Femur (tissue), 1 donor: ENCODE measurements around the gene USP6NL.
A peak's percentile ranks its signal among the peaks of the same experiment; 100 is the strongest.
"Not testable (repeated sequence)": the region's sequence is repeated elsewhere in the genome, so short reads cannot be mapped to it uniquely, and the experiment has no call there.

Experiments
- DNase-seq: peaks from one replicate; pipeline ENCODE4 v3.0.0-alpha.2; 2017

USP6NL gene

GRCh38 chr10:11441151-11441535, 170.3 kb downstream of the USP6NL start:
- DNase-seq, result no peak

GRCh38 chr10:11440250-11441150, 170.9 kb downstream of the USP6NL start:
- DNase-seq, result no peak

- DNase-seq, result no peak
These were observed 171.9 kb downstream of the USP6NL start for GRCh38 chr10:11439523-11440053.

GRCh38 chr10:11437391-11438142, 173.9 kb downstream of the USP6NL start:
- DNase-seq, result peak; percentile 61

- not testable (repeated sequence) for DNase-seq
These were observed 175.0 kb downstream of the USP6NL start for GRCh38 chr10:11436445-11436844.

GRCh38 chr10:11435581-11435981, 175.9 kb downstream of the USP6NL start:
- DNase-seq, result no peak

GRCh38 chr10:11434324-11434723, 177.1 kb downstream of the USP6NL start:
- DNase-seq, result no peak

GRCh38 chr10:11433657-11434056, 177.8 kb downstream of the USP6NL start:
- no peak for DNase-seq

- no peak for DNase-seq
These were observed 180.3 kb downstream of the USP6NL start for GRCh38 chr10:11431216-11431555.

GRCh38 chr10:11430421-11431215, 180.8 kb downstream of the USP6NL start:
- no peak for DNase-seq

- DNase-seq, result no peak
These were observed 181.9 kb downstream of the USP6NL start for GRCh38 chr10:11429439-11430052.

- no peak for DNase-seq
These were observed 185.8 kb downstream of the USP6NL start for GRCh38 chr10:11425676-11426075.

GRCh38 chr10:11425296-11425610, 186.2 kb downstream of the USP6NL start:
- DNase-seq, result no peak

- peak; percentile 53 for DNase-seq
These were observed 186.8 kb downstream of the USP6NL start for GRCh38 chr10:11424456-11425295.

GRCh38 chr10:11416974-11417373, 194.5 kb downstream of the USP6NL start:
- DNase-seq, result no peak

GRCh38 chr10:11415095-11415494, 196.4 kb downstream of the USP6NL start:
- no peak for DNase-seq

GRCh38 chr10:11414314-11415038, 197.0 kb downstream of the USP6NL start:
- DNase-seq, result no peak

- no peak for DNase-seq
These were observed 199.4 kb downstream of the USP6NL start for GRCh38 chr10:11411926-11412545.

GRCh38 chr10:11409357-11409756, 202.1 kb downstream of the USP6NL start:
- DNase-seq, result no peak

- DNase-seq, result no peak
These were observed 203.5 kb downstream of the USP6NL start for GRCh38 chr10:11407939-11408338.

GRCh38 chr10:11406746-11407145, 204.7 kb downstream of the USP6NL start:
- DNase-seq, result no peak
